Neural cell (in vitro differentiated cells): ENCODE measurements around the gene TBX5. TPM values are rescaled to one million over a fixed set of nuclear protein-coding genes. Genes with fewer than 3 reads are reported as not detected.

Experiments used
- H2AFZ ChIP-seq: fragments of 200-600, 300-800 bp; sonication (generic), shearing (Covaris generic); 2 replicates; pipeline ENCODE4 v1.6.0; 2014; ENCODE audit warnings: low read depth, mild to moderate bottlenecking, antibody characterized with exemption, low read length, moderate library complexity
- H3F3A ChIP-seq: fragments of 200-600 bp; shearing (Covaris generic); 2 replicates; pipeline ENCODE4 v1.6.1; 2016; ENCODE audit warnings: mild to moderate bottlenecking, moderate library complexity, mixed read lengths, antibody characterized with exemption, low read length; ENCODE audit not compliant: insufficient read depth, poor library complexity, severe bottlenecking
- H3K27ac ChIP-seq: fragments of 200-600, 300-800 bp; sonication (generic), shearing (Covaris generic); 2 replicates; pipeline ENCODE4 v1.5.1; 2014; ENCODE audit warnings: mild to moderate bottlenecking, low read length, moderate library complexity
- H3K27me3 ChIP-seq: fragments of 300-800, 200-600 bp; sonication (generic), shearing (Covaris generic); 2 replicates; pipeline ENCODE4 v1.6.0; 2014; ENCODE audit warnings: mild to moderate bottlenecking, low read depth, low read length, moderate library complexity; ENCODE audit not compliant: insufficient read depth
- H3K36me3 ChIP-seq: fragments of 300-800, 200-600 bp; sonication (generic), shearing (Covaris generic); 2 replicates; pipeline ENCODE4 v1.5.1; 2014; ENCODE audit warnings: mild to moderate bottlenecking, antibody characterized with exemption, low read length, moderate library complexity; ENCODE audit not compliant: insufficient read depth
- H3K4me2 ChIP-seq: fragments of 300-800, 200-600 bp; sonication (generic), shearing (Covaris generic); 2 replicates; pipeline ENCODE4 v1.6.0; 2014; ENCODE audit warnings: mild to moderate bottlenecking, low read length
- H3K4me3 ChIP-seq: fragments of 300-800, 200-600 bp; sonication (generic), shearing (Covaris generic); 2 replicates; pipeline ENCODE4 v1.5.1; 2014; ENCODE audit warnings: mild to moderate bottlenecking, low read length, moderate library complexity
- H3K79me2 ChIP-seq: fragments of 200-600 bp; shearing (Covaris generic); replicated peaks from 2 replicates; pipeline ENCODE4 v1.6.0; 2014; ENCODE audit warnings: mild to moderate bottlenecking, low read length, moderate library complexity; ENCODE audit not compliant: insufficient read depth
- H3K9ac ChIP-seq: fragments of 300-800, 200-600 bp; sonication (generic), shearing (Covaris generic); 2 replicates; pipeline ENCODE4 v1.6.1; 2016; ENCODE audit warnings: mild to moderate bottlenecking, low read length, mixed read lengths
- H3K9me2 ChIP-seq: fragments of 200-600 bp; shearing (Covaris generic); 2 replicates; pipeline ENCODE4 v1.6.1; 2016; ENCODE audit warnings: mild to moderate bottlenecking, low read length, mixed read lengths; ENCODE audit not compliant: insufficient read depth
- H3K9me3 ChIP-seq: fragments of 200-600, 300-800 bp; sonication (generic), shearing (Covaris generic); 2 replicates; pipeline ENCODE4 v1.6.1; 2016; ENCODE audit warnings: mild to moderate bottlenecking, mixed run types, low read length, moderate library complexity, mixed read lengths
- H4K20me1 ChIP-seq: fragments of 200-600 bp; shearing (Covaris generic); 2 replicates; pipeline ENCODE4 v1.6.1; 2016; ENCODE audit warnings: mild to moderate bottlenecking, mixed run types; ENCODE audit not compliant: insufficient read depth
- CTCF ChIP-seq: fragments of 450-650 bp; IDR thresholded peaks from 2 replicates; pipeline ENCODE4 v1.5.1; 2014; ENCODE audit warnings: antibody characterized with exemption, mild to moderate bottlenecking, moderate library complexity; ENCODE audit not compliant: poor library complexity, severe bottlenecking
- EP300 ChIP-seq: fragments of 450-650 bp; conservative IDR thresholded peaks from 2 replicates; pipeline ENCODE4 v1.6.1; 2014; ENCODE audit warnings: antibody characterized with exemption, mild to moderate bottlenecking, moderate library complexity; ENCODE audit not compliant: poor library complexity, severe bottlenecking
- EZH2 ChIP-seq: fragments of 200-600, 300-800 bp; shearing (Covaris generic), sonication (generic); IDR thresholded peaks from 2 replicates; pipeline ENCODE4 v1.6.1; 2014; ENCODE audit warnings: antibody characterized with exemption, low read length, borderline replicate concordance, mild to moderate bottlenecking; ENCODE audit not compliant: insufficient read depth, poor library complexity, severe bottlenecking
- MXI1 ChIP-seq: fragments of 450-650 bp; conservative IDR thresholded peaks from 2 replicates; pipeline ENCODE4 v1.6.1; 2014; ENCODE audit warnings: antibody characterized with exemption, mild to moderate bottlenecking; ENCODE audit not compliant: poor library complexity, severe bottlenecking
- POLR2AphosphoS5 ChIP-seq: IDR thresholded peaks from 2 replicates; pipeline ENCODE4 v1.6.1; 2012
- RAD21 ChIP-seq: fragments of 450-650 bp; conservative IDR thresholded peaks from 2 replicates; pipeline ENCODE4 v1.6.1; 2014; ENCODE audit warnings: antibody characterized with exemption, mild to moderate bottlenecking, moderate library complexity
- REST ChIP-seq: IDR thresholded peaks from 2 replicates; pipeline ENCODE4 v1.6.1; 2012; ENCODE audit warnings: borderline replicate concordance
- SMC3 ChIP-seq: fragments of 450-650 bp; conservative IDR thresholded peaks from 2 replicates; pipeline ENCODE4 v1.6.1; 2014; ENCODE audit warnings: antibody characterized with exemption, mild to moderate bottlenecking, moderate library complexity; ENCODE audit not compliant: poor library complexity
- TAF1 ChIP-seq: IDR thresholded peaks from 2 replicates; pipeline ENCODE4 v1.6.1; 2012; ENCODE audit warnings: low read depth
- polyA plus RNA-seq: library from polyadenylated mRNA; depleted of rRNA; stranded (reverse); fragments of >200 nt; gene quantifications from 2 replicates; pipeline ENCODE4 v1.2.3, GENCODE V29; 2014

The TBX5 gene
- polyA plus RNA-seq, 1 donor from 2014 or later: not detected

GRCh38 chr12:114434341-114434740 is 28.4 kb upstream of the TBX5 start:
- H3K36me3 ChIP-seq: no peaks in the 10 kb centered on the region
- no peaks in the 10 kb centered on the region for H4K20me1 ChIP-seq
- no peaks in the 10 kb centered on the region for H3F3A ChIP-seq
- TF ChIP-seq EZH2: no peak
- no peak for TF ChIP-seq REST
- TF ChIP-seq EP300: no peak
- TF ChIP-seq CTCF: no peak
- no peak for TF ChIP-seq RAD21
- no peak for TF ChIP-seq TAF1
- TF ChIP-seq POLR2AphosphoS5: no peak
- TF ChIP-seq SMC3: no peak
- no peak for TF ChIP-seq MXI1
- peaks cover 89% of the 10 kb centered on the region for H3K27me3 ChIP-seq
- H2AFZ ChIP-seq: no peak overlapping the region
- no peaks in the 10 kb centered on the region for H3K9me2 ChIP-seq
- no peak overlapping the region for H3K4me3 ChIP-seq
- no peaks in the 10 kb centered on the region for H3K9me3 ChIP-seq
- no peak overlapping the region for H3K4me2 ChIP-seq
- H3K79me2 ChIP-seq: no peaks in the 10 kb centered on the region
- H3K27ac ChIP-seq: no peak overlapping the region
- H3K9ac ChIP-seq: no peak overlapping the region

GRCh38 chr12:114431902-114432301 is 26.0 kb upstream of the TBX5 start:
- H2AFZ ChIP-seq: no peak overlapping the region
- H3K9me3 ChIP-seq: no peaks in the 10 kb centered on the region
- H3K4me3 ChIP-seq: no peak overlapping the region
- H3K9me2 ChIP-seq: no peaks in the 10 kb centered on the region
- H3K9ac ChIP-seq: no peak overlapping the region
- H4K20me1 ChIP-seq: no peaks in the 10 kb centered on the region
- H3K27me3 ChIP-seq: peaks cover 82% of the 10 kb centered on the region
- TF ChIP-seq POLR2AphosphoS5 (no peak), REST (no peak), RAD21 (no peak), CTCF (no peak), EZH2 (no peak), EP300 (no peak), SMC3 (no peak), TAF1 (no peak), MXI1 (no peak)
- H3K79me2 ChIP-seq: no peaks in the 10 kb centered on the region
- H3F3A ChIP-seq: no peaks in the 10 kb centered on the region
- no peak overlapping the region for H3K27ac ChIP-seq
- no peaks in the 10 kb centered on the region for H3K36me3 ChIP-seq
- no peak overlapping the region for H3K4me2 ChIP-seq
